Measurements from ENCODE around the gene TACC2. TPM values are rescaled to one million over a fixed set of nuclear protein-coding genes. Genes with fewer than 3 reads are reported as not detected.
"Not testable (repeated sequence)": the region's sequence is repeated elsewhere in the genome, so short reads cannot be mapped to it uniquely, and the experiment has no call there.

TACC2 gene
- total RNA-seq, 1 donor from 2014 or later = 32.2 TPM

- DNase-seq (ENCODE audit: low spot score) = no peak
- Mint-ChIP-seq H3K36me3 (ENCODE audit: low read depth, unreplicated experiment) (no peaks in the 10 kb centered on the region), H3K9me3 (ENCODE audit: unreplicated experiment) (no peaks in the 10 kb centered on the region), H3K4me1 (ENCODE audit: unreplicated experiment) (no peaks in the 10 kb centered on the region), H3K4me3 (ENCODE audit: unreplicated experiment) (no peak overlapping the region), H3K27me3 (ENCODE audit: unreplicated experiment) (no peaks in the 10 kb centered on the region), H3K27ac (ENCODE audit: unreplicated experiment) (no peak overlapping the region)
- no peak for TF ChIP-seq CTCF (IDR thresholded peaks at IDR 0.05; ENCODE audit: unreplicated experiment)
Observed at GRCh38 chr10:122073508-122073907, 84.5 kb downstream of the TACC2 start.

GRCh38 chr10:122075171-122075570 lies 86.2 kb downstream of the TACC2 start:
- no peaks in the 10 kb centered on the region for H3K27me3 Mint-ChIP-seq (ENCODE audit: unreplicated experiment)
- DNase-seq (ENCODE audit: low spot score) = no peak
- no peaks in the 10 kb centered on the region for H3K4me1 Mint-ChIP-seq (ENCODE audit: unreplicated experiment)
- no peak overlapping the region for H3K4me3 Mint-ChIP-seq (ENCODE audit: unreplicated experiment)
- no peaks in the 10 kb centered on the region for H3K9me3 Mint-ChIP-seq (ENCODE audit: unreplicated experiment)
- TF ChIP-seq CTCF (IDR thresholded peaks at IDR 0.05; ENCODE audit: unreplicated experiment) = no peak
- no peaks in the 10 kb centered on the region for H3K36me3 Mint-ChIP-seq (ENCODE audit: low read depth, unreplicated experiment)
- H3K27ac Mint-ChIP-seq (ENCODE audit: unreplicated experiment) = no peak overlapping the region

- H3K4me1 Mint-ChIP-seq (ENCODE audit: unreplicated experiment); H3K27ac Mint-ChIP-seq (ENCODE audit: unreplicated experiment); H3K36me3 Mint-ChIP-seq (ENCODE audit: low read depth, unreplicated experiment); H3K4me3 Mint-ChIP-seq (ENCODE audit: unreplicated experiment); DNase-seq (ENCODE audit: low spot score); H3K9me3 Mint-ChIP-seq (ENCODE audit: unreplicated experiment); H3K27me3 Mint-ChIP-seq (ENCODE audit: unreplicated experiment): not testable (repeated sequence)
Observed at GRCh38 chr10:122075876-122076275, 86.9 kb downstream of the TACC2 start.

- DNase-seq (ENCODE audit: low spot score) = no peak
- no peaks in the 10 kb centered on the region for H3K4me1 Mint-ChIP-seq (ENCODE audit: unreplicated experiment)
Observed at GRCh38 chr10:122077311-122077875, 88.4 kb downstream of the TACC2 start.

GRCh38 chr10:122078326-122078725 lies 89.4 kb downstream of the TACC2 start:
- DNase-seq (ENCODE audit: low spot score) = no peak
- no peaks in the 10 kb centered on the region for H3K36me3 Mint-ChIP-seq (ENCODE audit: low read depth, unreplicated experiment)
- no peaks in the 10 kb centered on the region for H3K4me1 Mint-ChIP-seq (ENCODE audit: unreplicated experiment)
- no peak overlapping the region for H3K27ac Mint-ChIP-seq (ENCODE audit: unreplicated experiment)
- no peak overlapping the region for H3K4me3 Mint-ChIP-seq (ENCODE audit: unreplicated experiment)
- TF ChIP-seq CTCF (IDR thresholded peaks at IDR 0.05; ENCODE audit: unreplicated experiment) = no peak
- H3K27me3 Mint-ChIP-seq (ENCODE audit: unreplicated experiment) = no peaks in the 10 kb centered on the region
- H3K9me3 Mint-ChIP-seq (ENCODE audit: unreplicated experiment) = no peaks in the 10 kb centered on the region

More at GRCh38 chr10:122077311-122077875, 88.4 kb downstream of the TACC2 start:
- Mint-ChIP-seq H3K36me3 (ENCODE audit: low read depth, unreplicated experiment) (no peaks in the 10 kb centered on the region), H3K4me3 (ENCODE audit: unreplicated experiment) (no peak overlapping the region), H3K27ac (ENCODE audit: unreplicated experiment) (no peak overlapping the region), H3K9me3 (ENCODE audit: unreplicated experiment) (no peaks in the 10 kb centered on the region), H3K27me3 (ENCODE audit: unreplicated experiment) (no peaks in the 10 kb centered on the region)
- TF ChIP-seq CTCF (IDR thresholded peaks at IDR 0.05; ENCODE audit: unreplicated experiment) = no peak
